SK-N-SH (cell line): ENCODE results near the gene PAEP. TPM values are rescaled to one million over a fixed set of nuclear protein-coding genes. Genes with fewer than 3 reads are reported as not detected.
A peak's percentile ranks its signal among the peaks of the same experiment; 100 is the strongest.

Experiments used
- CTCF ChIA-PET: fragments of 300-600, 350-600 bp; formaldehyde crosslinking; extraction: SDS; loops from one replicate; lab custom pipeline; 2021; lab: Yijun Ruan, JAX
- POLR2A ChIA-PET: fragments of 350-600 bp; sonication (Branson Sonifier 250); formaldehyde crosslinking; extraction: SDS; loops from one replicate; lab custom pipeline; 2020; ENCODE audit warnings: antibody characterized with exemption, inconsistent platforms; lab: Yijun Ruan, JAX
- DNase-seq: peaks from one replicate; pipeline ENCODE4 v3.0.0; 2012
- H2AFZ ChIP-seq: fragments of 200-600 bp; sonication (generic); 2 replicates; pipeline ENCODE4 v1.8.1; 2016; ENCODE audit warnings: antibody characterized with exemption, mild to moderate bottlenecking, low read depth
- H3F3A ChIP-seq: fragments of 200-600 bp; sonication (generic); replicated peaks from 2 replicates; pipeline ENCODE3; 2016; ENCODE audit warnings: antibody characterized with exemption, mild to moderate bottlenecking; ENCODE audit not compliant: insufficient read depth
- H3K27ac ChIP-seq, 2 experiments: fragments of 200-500 bp in 1 of 2; fragments of 200-600 bp in 1 of 2; sonication (Bioruptor generic) in 1 of 2; sonication (generic), shearing (Covaris generic) in 1 of 2; 2 replicates each; pipeline versions ENCODE4 v1.5.1 to v1.6.1; 2014 to 2016; ENCODE audit warnings: low read depth in 2 of 2, inconsistent platforms in 1 of 2, low read length in 1 of 2, mild to moderate bottlenecking in 1 of 2, mixed read lengths in 1 of 2
- H3K27me3 ChIP-seq: fragments of 200-600 bp; sonication (generic), shearing (Covaris generic); 2 replicates; pipeline ENCODE4 v1.6.1; 2016; ENCODE audit warnings: mixed run types; ENCODE audit not compliant: insufficient read depth
- H3K36me3 ChIP-seq, 2 experiments: fragments of 200-500 bp in 1 of 2; fragments of 200-600 bp in 1 of 2; sonication (Bioruptor generic) in 1 of 2; sonication (generic) in 1 of 2; replicated peaks in 1 of 2; 2 replicates each; pipeline versions ENCODE3 to v1.5.1; 2014 to 2016; ENCODE audit warnings: low read length in 1 of 2, mild to moderate bottlenecking in 1 of 2; ENCODE audit not compliant: insufficient read depth in 2 of 2, control insufficient read depth in 1 of 2
- H3K4me1 ChIP-seq, 2 experiments: fragments of 200-500 bp in 1 of 2; fragments of 200-600 bp in 1 of 2; sonication (Bioruptor generic) in 1 of 2; sonication (generic), shearing (Covaris generic) in 1 of 2; 2 replicates each; pipeline versions ENCODE4 v1.5.1 to v1.6.1; 2014 to 2016; ENCODE audit warnings: low read depth in 1 of 2, low read length in 1 of 2, mixed run types in 1 of 2; ENCODE audit not compliant: insufficient read depth in 2 of 2, control insufficient read depth in 1 of 2
- H3K4me2 ChIP-seq: fragments of 200-600 bp; sonication (generic), shearing (Covaris generic); 2 replicates; pipeline ENCODE4 v1.6.1; 2017; ENCODE audit warnings: mixed run types
- H3K4me3 ChIP-seq, 2 experiments: fragments of 200-500 bp in 1 of 2; fragments of 200-600 bp in 1 of 2; sonication (Bioruptor generic) in 1 of 2; sonication (generic), shearing (Covaris generic) in 1 of 2; 2 replicates each; pipeline versions ENCODE4 v1.5.1 to v1.8.1; 2014 to 2016; ENCODE audit warnings: low read depth in 2 of 2, inconsistent platforms in 1 of 2, low read length in 1 of 2, mild to moderate bottlenecking in 1 of 2, mixed read lengths in 1 of 2, moderate library complexity in 1 of 2
- H3K79me2 ChIP-seq: fragments of 200-600 bp; sonication (generic); 2 replicates; pipeline ENCODE4 v1.8.1; 2017; ENCODE audit warnings: mild to moderate bottlenecking; ENCODE audit not compliant: insufficient read depth
- H3K9ac ChIP-seq: fragments of 200-600 bp; sonication (generic); 2 replicates; pipeline ENCODE4 v1.6.1; 2017; ENCODE audit warnings: mixed run types
- H3K9me2 ChIP-seq: fragments of 200-600 bp; sonication (generic); 2 replicates; pipeline ENCODE4 v1.6.1; 2017; ENCODE audit warnings: mixed run types
- H3K9me3 ChIP-seq: fragments of 200-600 bp; sonication (generic); 2 replicates; pipeline ENCODE4 v1.6.1; 2017; ENCODE audit warnings: mixed run types, mild to moderate bottlenecking, moderate library complexity
- H4K20me1 ChIP-seq: fragments of 200-600 bp; sonication (generic); 2 replicates; pipeline ENCODE4 v1.6.1; 2017; ENCODE audit warnings: mild to moderate bottlenecking, mixed run types; ENCODE audit not compliant: insufficient read depth
- ELF1 ChIP-seq: IDR thresholded peaks from 2 replicates; pipeline ENCODE4 v1.4.0; 2012
- EP300 ChIP-seq, 2 experiments: IDR thresholded peaks; 2 replicates each; pipeline versions ENCODE4 v1.4.0 to v1.6.1; 2012; ENCODE audit warnings: borderline replicate concordance in 1 of 2, low read depth in 1 of 2, low read length in 1 of 2
- EZH2phosphoT487 ChIP-seq: fragments of 200-600 bp; sonication (generic); IDR thresholded peaks from 2 replicates; pipeline ENCODE4 v1.6.1; 2017; ENCODE audit warnings: low read depth, mixed run types, mild to moderate bottlenecking, antibody characterized with exemption, moderate library complexity, borderline replicate concordance
- FOXJ3 ChIP-seq: sonication (generic); formaldehyde crosslinking; IDR thresholded peaks from 2 replicates; pipeline ENCODE4 v1.5.1; 2020; ENCODE audit warnings: mild to moderate bottlenecking, missing genetic modification reagents
- GATA2 ChIP-seq: sonication (generic); formaldehyde crosslinking; IDR thresholded peaks from 2 replicates; pipeline ENCODE4 v1.5.0; 2020; ENCODE audit warnings: mild to moderate bottlenecking, missing genetic modification reagents
- MXI1 ChIP-seq: IDR thresholded peaks from 2 replicates; pipeline ENCODE4 v1.6.1; 2012; ENCODE audit warnings: mild to moderate bottlenecking, low read depth, low read length, improper control_type of control experiment
- POLR2AphosphoS5 ChIP-seq: IDR thresholded peaks from 2 replicates; pipeline ENCODE4 v1.6.1; 2012; ENCODE audit warnings: low read depth, low read length
- REST ChIP-seq: IDR thresholded peaks from 2 replicates; pipeline ENCODE4 v1.6.1; 2012; ENCODE audit warnings: mild to moderate bottlenecking, low read depth, low read length, moderate library complexity
- RFX5 ChIP-seq: IDR thresholded peaks from 2 replicates; pipeline ENCODE4 v1.6.1; 2012; ENCODE audit warnings: mild to moderate bottlenecking, improper control_type of control experiment, low read length
- TCF12 ChIP-seq: IDR thresholded peaks from 2 replicates; pipeline ENCODE4 v1.4.0; 2012
- TEAD4 ChIP-seq: IDR thresholded peaks from 2 replicates; pipeline ENCODE4 v1.4.0; 2012; ENCODE audit warnings: mild to moderate bottlenecking, borderline replicate concordance; ENCODE audit not compliant: insufficient read depth
- USF1 ChIP-seq: IDR thresholded peaks from 2 replicates; pipeline ENCODE4 v1.4.0; 2012; ENCODE audit warnings: low read depth, borderline replicate concordance
- USF2 ChIP-seq: fragments of 150-350 bp; IDR thresholded peaks from 2 replicates; pipeline ENCODE4 v1.6.1; 2017; ENCODE audit warnings: antibody characterized with exemption, low read length, low read depth, borderline replicate concordance
- WGBS: methylation state at CpG from one replicate; pipeline ENCODE4 v1.1.6; 2017; ENCODE audit warnings: low lambda C conversion rate; 5-methylcytosine and 5-hydroxymethylcytosine counted together
- polyA plus RNA-seq, 3 experiments: library from polyadenylated mRNA; depleted of rRNA; stranded (reverse); fragments of >200 nt; gene quantifications; 2 replicates each; pipeline ENCODE4 v1.2.3, GENCODE V29; 2012

Gene PAEP
- polyA plus RNA-seq, 1 of the 3 experiments (the other 2 are of a cell fraction), result 0.08 TPM

GRCh38 chr9:135522137-135522877 lies 39.2 kb upstream of the PAEP start:
- CTCF ChIA-PET, result interaction anchor here (1.6 kb wide), 1 partner anchor 18 kb away, joined by 5 read pairs; no protein-coding TSS in a partner anchor
- Histone ChIP-seq H3K4me2 (no peak overlapping the region), H3K27ac (no peak overlapping the region), H3K36me3 (no peaks in the 10 kb centered on the region), H3K9me3 (no peaks in the 10 kb centered on the region), H3K4me1 (no peaks in the 10 kb centered on the region; a peak in 1 of 4 replicates), H2AFZ (no peak overlapping the region)
- no peak for TF ChIP-seq RFX5
- no peak for TF ChIP-seq USF2
- no peak for TF ChIP-seq FOXJ3 (CRISPR knock-in tag)
- TF ChIP-seq TEAD4, result no peak
- no peak for TF ChIP-seq MXI1
- TF ChIP-seq EP300 (IDR thresholded peaks at IDR 0.05; ENCODE audit: borderline replicate concordance in 1 of 2, low read depth in 1 of 2, low read length in 1 of 2), result no peak
- TF ChIP-seq, all 33 proteins: peak for 0
- Histone ChIP-seq H4K20me1 (no peaks in the 10 kb centered on the region), H3K27me3 (no peaks in the 10 kb centered on the region), H3F3A (no peaks in the 10 kb centered on the region), H3K79me2 (no peaks in the 10 kb centered on the region), H3K9me2 (no peaks in the 10 kb centered on the region), H3K4me3 (no peak overlapping the region), H3K9ac (no peak overlapping the region)
- DNase-seq, result no peak
- WGBS, result 66% methylated on average over 15 of the region's 16 CpGs
- POLR2A ChIA-PET, result no interaction called here

- Histone ChIP-seq H2AFZ (no peak overlapping the region), H3K27me3 (no peaks in the 10 kb centered on the region), H3F3A (no peaks in the 10 kb centered on the region), H3K4me1 (no peaks in the 10 kb centered on the region; a peak in 1 of 4 replicates), H3K9ac (no peak overlapping the region), H3K9me3 (no peaks in the 10 kb centered on the region), H3K9me2 (no peaks in the 10 kb centered on the region), H3K4me3 (no peak overlapping the region), H3K36me3 (no peaks in the 10 kb centered on the region), H3K79me2 (no peaks in the 10 kb centered on the region), H3K4me2 (no peak overlapping the region), H3K27ac (no peak overlapping the region), H4K20me1 (no peaks in the 10 kb centered on the region)
- 57% methylated on average over 11 of the region's 17 CpGs for WGBS
- ChIA-PET CTCF (interaction anchor here (1.6 kb wide), 1 partner anchor 18 kb away, joined by 5 read pairs; no protein-coding TSS in a partner anchor), POLR2A (no interaction called here)
- peak; percentile 53 for DNase-seq
- TF ChIP-seq FOXJ3 (CRISPR knock-in tag), result no peak
- TF ChIP-seq TCF12, result no peak
- no peak for TF ChIP-seq ELF1
- TF ChIP-seq EP300 (IDR thresholded peaks at IDR 0.05; ENCODE audit: borderline replicate concordance in 1 of 2, low read depth in 1 of 2, low read length in 1 of 2), result no peak
- no peak for TF ChIP-seq REST
- no peak for TF ChIP-seq POLR2AphosphoS5
- TF ChIP-seq USF1, result no peak
- no peak for TF ChIP-seq GATA2
- TF ChIP-seq EZH2phosphoT487, result no peak
These were observed 38.6 kb upstream of the PAEP start for GRCh38 chr9:135522931-135523330.
